GM12892 (cell line): ENCODE measurements around the gene TECTA.
"Not testable (repeated sequence)": the region's sequence is repeated elsewhere in the genome, so short reads cannot be mapped to it uniquely, and the experiment has no call there.

Experiments
- POLR2A ChIP-seq: IDR thresholded peaks from 2 replicates; pipeline ENCODE4 v1.6.1; 2011; ENCODE audit warnings: low read depth, low read length, control low read depth
- TAF1 ChIP-seq: IDR thresholded peaks from 2 replicates; pipeline ENCODE4 v1.6.1; 2011; ENCODE audit warnings: low read depth, mild to moderate bottlenecking, control low read depth, low read length, borderline replicate concordance

GRCh38 chr11:121177629-121178028 is 76.6 kb downstream of the TECTA start:
- not testable (repeated sequence) for TF ChIP-seq TAF1, POLR2A
